ENCODE measurements around the gene CSF3R. TPM values are rescaled to one million over a fixed set of nuclear protein-coding genes. Genes with fewer than 3 reads are reported as not detected.

CSF3R gene
- total RNA-seq, 1 donor, result not detected

DNA sequence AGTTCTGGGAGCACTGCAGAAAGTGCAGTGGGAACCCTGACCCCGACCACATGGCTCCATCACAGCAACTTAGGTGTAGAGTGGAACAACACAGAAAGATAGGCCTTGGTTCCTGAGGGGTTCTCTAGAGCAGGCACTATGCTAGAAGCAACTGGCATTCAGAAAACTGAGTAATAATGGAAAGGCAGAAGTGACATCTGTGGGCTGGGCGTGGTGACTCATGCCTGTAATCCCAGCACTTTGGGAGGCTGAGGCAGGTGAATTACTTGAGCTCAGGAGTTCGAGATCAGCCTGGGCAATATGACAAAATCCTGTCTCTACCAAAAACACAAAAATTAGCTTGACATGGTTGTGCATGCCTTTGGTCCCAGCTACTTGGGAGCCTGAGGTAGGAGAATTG, 23.8 kb downstream of the CSF3R start:
- H3K4me3 ChIP-seq (ENCODE audit: low read depth, low read length), result no peak overlapping the region
- DNase-seq (ENCODE audit: low read depth), result no peak
- TF ChIP-seq, protein P1, sequence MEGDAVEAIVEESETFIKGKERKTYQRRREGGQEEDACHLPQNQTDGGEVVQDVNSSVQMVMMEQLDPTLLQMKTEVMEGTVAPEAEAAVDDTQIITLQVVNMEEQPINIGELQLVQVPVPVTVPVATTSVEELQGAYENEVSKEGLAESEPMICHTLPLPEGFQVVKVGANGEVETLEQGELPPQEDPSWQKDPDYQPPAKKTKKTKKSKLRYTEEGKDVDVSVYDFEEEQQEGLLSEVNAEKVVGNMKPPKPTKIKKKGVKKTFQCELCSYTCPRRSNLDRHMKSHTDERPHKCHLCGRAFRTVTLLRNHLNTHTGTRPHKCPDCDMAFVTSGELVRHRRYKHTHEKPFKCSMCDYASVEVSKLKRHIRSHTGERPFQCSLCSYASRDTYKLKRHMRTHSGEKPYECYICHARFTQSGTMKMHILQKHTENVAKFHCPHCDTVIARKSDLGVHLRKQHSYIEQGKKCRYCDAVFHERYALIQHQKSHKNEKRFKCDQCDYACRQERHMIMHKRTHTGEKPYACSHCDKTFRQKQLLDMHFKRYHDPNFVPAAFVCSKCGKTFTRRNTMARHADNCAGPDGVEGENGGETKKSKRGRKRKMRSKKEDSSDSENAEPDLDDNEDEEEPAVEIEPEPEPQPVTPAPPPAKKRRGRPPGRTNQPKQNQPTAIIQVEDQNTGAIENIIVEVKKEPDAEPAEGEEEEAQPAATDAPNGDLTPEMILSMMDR (IDR thresholded peaks at IDR 0.05; ENCODE audit: insufficient read depth, low read length), result no peak

DNA sequence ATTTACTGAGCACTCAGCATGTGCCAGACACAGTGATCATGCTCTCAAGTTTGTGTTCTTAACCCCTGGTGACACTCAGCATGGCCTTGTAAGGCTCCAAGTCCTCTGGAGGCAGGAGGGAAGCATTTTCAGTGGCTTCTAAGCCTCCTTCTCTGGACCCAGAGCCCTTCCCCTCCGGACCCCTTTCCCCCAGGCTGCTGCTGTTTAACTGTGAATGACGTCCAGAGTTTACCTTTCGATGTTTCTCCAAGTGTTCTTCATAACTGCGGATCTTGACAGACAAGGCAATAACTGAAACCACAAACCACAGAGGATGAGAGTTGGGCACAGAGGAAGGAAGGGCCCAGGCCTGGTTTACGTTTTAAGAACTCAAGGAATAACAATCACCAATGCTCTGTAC, 25.0 kb downstream of the CSF3R start:
- TF ChIP-seq, protein P1 (IDR thresholded peaks at IDR 0.05; ENCODE audit: insufficient read depth, low read length), result no peak
- no peak for DNase-seq (ENCODE audit: low read depth)
- no peak overlapping the region for H3K4me3 ChIP-seq (ENCODE audit: low read depth, low read length)

DNA sequence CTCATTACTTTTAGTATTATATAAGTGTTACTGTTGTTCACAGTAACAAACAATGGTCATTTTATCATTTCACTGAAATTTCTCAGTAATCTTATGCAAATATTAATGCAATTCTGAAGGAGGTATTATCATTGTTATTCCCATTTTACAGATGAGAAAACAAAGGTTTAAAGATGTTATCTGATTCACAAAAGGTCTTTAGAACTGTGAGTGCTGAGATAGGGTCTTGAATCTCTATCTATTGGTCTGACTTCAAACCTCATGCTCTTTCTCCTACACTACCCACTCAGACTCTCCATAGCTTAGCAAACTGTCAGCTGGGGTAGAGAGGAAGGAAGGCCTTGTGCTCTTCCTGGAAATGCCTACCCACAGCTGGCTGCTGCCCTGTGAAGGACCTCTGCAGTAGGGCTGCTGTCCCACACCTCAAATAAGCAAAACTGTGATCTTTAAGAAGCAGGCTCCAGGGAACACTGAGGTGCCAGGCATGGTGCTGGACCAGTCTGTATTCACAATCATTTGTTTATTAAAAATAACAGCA, 26.3 kb downstream of the CSF3R start:
- no peak for DNase-seq (ENCODE audit: low read depth)
- TF ChIP-seq, protein P1 (IDR thresholded peaks at IDR 0.05; ENCODE audit: insufficient read depth, low read length), result no peak
- no peak overlapping the region for H3K4me3 ChIP-seq (ENCODE audit: low read depth, low read length)

DNA sequence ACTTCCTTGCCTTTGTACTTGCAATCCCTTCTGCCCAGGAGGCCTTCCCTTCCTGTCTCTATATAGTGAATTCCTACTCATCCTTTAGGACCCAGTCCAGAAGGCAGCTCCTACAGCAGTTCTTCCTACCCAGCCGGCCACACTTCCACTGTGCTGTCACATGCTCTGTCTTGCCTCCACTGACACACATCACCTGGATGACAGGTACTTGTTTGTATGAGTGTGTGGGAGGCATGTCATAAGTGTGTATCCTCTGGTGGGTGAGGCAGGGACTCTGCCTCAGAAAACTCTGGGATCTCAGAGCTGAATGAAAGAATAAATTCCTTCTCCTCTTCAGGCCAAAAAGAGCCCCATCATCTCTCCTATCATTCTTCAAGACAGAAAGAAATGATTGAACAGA, 27.3 kb downstream of the CSF3R start:
- TF ChIP-seq, protein P1 (IDR thresholded peaks at IDR 0.05; ENCODE audit: insufficient read depth, low read length), result no peak
- DNase-seq (ENCODE audit: low read depth), result no peak
- no peak overlapping the region for H3K4me3 ChIP-seq (ENCODE audit: low read depth, low read length)

DNA sequence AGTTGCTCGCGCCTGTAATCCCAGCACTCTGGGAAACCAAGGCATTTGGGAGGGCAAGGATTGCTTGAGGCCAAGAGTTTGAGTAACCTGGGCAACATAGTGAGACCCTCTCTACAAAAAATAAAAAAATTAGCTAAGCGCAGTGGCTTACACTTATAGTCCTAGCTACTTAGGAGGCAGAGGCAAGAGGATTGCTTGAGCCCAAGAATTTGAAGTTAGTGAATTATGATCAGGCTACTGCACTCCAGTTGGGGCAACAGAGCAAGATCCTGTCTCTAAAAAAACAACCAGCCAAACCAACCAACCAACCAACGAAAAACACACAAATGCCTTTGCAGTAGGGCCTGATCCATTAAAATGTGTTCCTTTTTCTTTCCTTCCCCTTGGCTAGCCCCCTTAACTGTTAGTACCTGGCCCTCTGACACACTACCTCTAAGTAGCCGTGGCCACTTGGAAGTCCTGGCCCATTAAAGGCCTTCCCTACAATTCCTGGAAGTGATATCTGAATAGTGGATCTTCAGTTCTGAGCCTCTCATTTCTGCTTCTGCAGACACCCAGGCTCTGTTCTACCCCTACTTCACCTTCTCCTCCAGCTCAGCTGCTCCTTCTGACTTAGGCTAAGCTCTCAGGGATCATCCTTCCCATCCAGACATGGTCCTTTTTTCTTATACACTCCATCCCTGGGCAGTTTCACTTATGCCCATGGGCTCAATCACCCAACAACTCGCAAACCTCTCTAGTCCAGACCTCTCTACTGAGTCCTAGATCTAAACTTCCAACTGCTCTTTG, 28.9 kb downstream of the CSF3R start:
- no peak overlapping the region for H3K4me3 ChIP-seq (ENCODE audit: low read depth, low read length)
- TF ChIP-seq, protein P1 (IDR thresholded peaks at IDR 0.05; ENCODE audit: insufficient read depth, low read length), result no peak
- no peak for DNase-seq (ENCODE audit: low read depth)

DNA sequence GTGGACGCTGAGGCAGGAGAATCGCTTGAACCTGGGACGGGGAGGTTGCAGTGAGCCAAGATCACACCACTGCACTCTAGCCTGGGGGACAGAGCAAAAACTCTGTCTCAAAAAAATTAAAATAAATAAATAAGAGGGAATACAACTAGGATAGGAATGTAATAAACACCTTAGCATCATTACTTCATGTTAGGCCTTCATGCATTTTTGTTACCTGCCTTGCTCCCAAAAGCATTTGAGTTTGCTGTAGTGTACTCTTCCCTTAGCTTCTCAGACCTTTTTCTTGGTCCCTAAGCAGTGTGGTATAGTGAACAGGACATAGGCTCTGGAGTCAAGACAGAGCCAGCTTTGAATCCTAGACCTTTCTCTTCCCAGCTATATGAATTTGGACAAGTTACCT, 29.7 kb downstream of the CSF3R start:
- no peak for DNase-seq (ENCODE audit: low read depth)
- H3K4me3 ChIP-seq (ENCODE audit: low read depth, low read length), result no peak overlapping the region
- TF ChIP-seq, protein P1 (IDR thresholded peaks at IDR 0.05; ENCODE audit: insufficient read depth, low read length), result no peak

All from fibroblast of the aortic adventitia (primary cell).